Endodermal cell (in vitro differentiated cells): Measurements from ENCODE around the gene GPC6. TPM values are rescaled to one million over a fixed set of nuclear protein-coding genes. Genes with fewer than 3 reads are reported as not detected.

Experiments used
- DNase-seq: peaks from one replicate; pipeline ENCODE4 v3.0.0-alpha.2; 2017
- H3K27ac ChIP-seq: 2 replicates; pipeline ENCODE4 v1.5.1; 2013; ENCODE audit warnings: mild to moderate bottlenecking, low read depth, low read length, moderate library complexity
- H3K27me3 ChIP-seq: 2 replicates; pipeline ENCODE4 v1.6.1; 2013; ENCODE audit warnings: mild to moderate bottlenecking, low read length, moderate library complexity; ENCODE audit not compliant: insufficient read depth, control insufficient read depth, poor library complexity, severe bottlenecking
- H3K36me3 ChIP-seq: 2 replicates; pipeline ENCODE4 v1.7.0; 2013; ENCODE audit warnings: mild to moderate bottlenecking, low read length, moderate library complexity; ENCODE audit not compliant: control insufficient read depth, insufficient read depth
- H3K4me1 ChIP-seq: one replicate; pipeline ENCODE4 v1.7.0; 2013; ENCODE audit warnings: low read length; ENCODE audit not compliant: control insufficient read depth, insufficient read depth
- H3K4me3 ChIP-seq: 2 replicates; pipeline ENCODE4 v1.5.1; 2013; ENCODE audit warnings: mild to moderate bottlenecking, low read length, moderate library complexity
- H3K9ac ChIP-seq: 2 replicates; pipeline ENCODE4 v1.6.1; 2013; ENCODE audit warnings: mild to moderate bottlenecking, low read length, moderate library complexity; ENCODE audit not compliant: poor library complexity, severe bottlenecking; ENCODE audit errors: extremely low read depth
- H3K9me3 ChIP-seq: 2 replicates; pipeline ENCODE4 v1.6.1; 2013; ENCODE audit warnings: mild to moderate bottlenecking, low read length, moderate library complexity; ENCODE audit not compliant: control insufficient read depth
- H3K27ac Mint-ChIP-seq: 2 replicates; pipeline ENCODE4 v1.8.0; 2020; ENCODE audit warnings: mixed read lengths
- H3K27me3 Mint-ChIP-seq: 2 replicates; pipeline ENCODE4 v1.8.0; 2021; ENCODE audit warnings: mild to moderate bottlenecking, mixed read lengths; ENCODE audit not compliant: insufficient read depth
- H3K36me3 Mint-ChIP-seq: 2 replicates; pipeline ENCODE4 v1.8.0; 2020; ENCODE audit warnings: low read depth, mixed read lengths
- H3K4me1 Mint-ChIP-seq: 2 replicates; pipeline ENCODE4 v1.8.0; 2020; ENCODE audit warnings: mixed read lengths
- H3K4me3 Mint-ChIP-seq: 2 replicates; pipeline ENCODE4 v1.8.0; 2020; ENCODE audit warnings: mild to moderate bottlenecking, moderate library complexity, mixed read lengths
- H3K9me3 Mint-ChIP-seq: 2 replicates; pipeline ENCODE4 v1.8.0; 2020; ENCODE audit warnings: mild to moderate bottlenecking, mixed read lengths
- CTCF ChIP-seq: fragments of 200-600 bp; sonication (generic); conservative IDR thresholded peaks from 2 replicates; pipeline ENCODE4 v1.5.0; 2021; ENCODE audit warnings: antibody characterized with exemption, mild to moderate bottlenecking
- WGBS, 2 experiments: methylation state at CpG; one replicate each; pipeline versions ENCODE4 v1.1.5 to v1.1.7; 2013; ENCODE audit warnings: missing lambda C conversion rate in 2 of 2, mixed read lengths in 1 of 2; ENCODE audit not compliant: insufficient coverage in 1 of 2, insufficient read length in 1 of 2; 5-methylcytosine and 5-hydroxymethylcytosine counted together
- total RNA-seq, 2 donors: library from RNA; stranded (reverse); fragmentation: NEBNext Ultra II Directional in 1 of 2; extraction: Animal tissue kit (Norgen Biotek cat#: 25700) in 1 of 2; gene quantifications; 2 replicates in 1 of 2; 3 replicates in 1 of 2; pipeline ENCODE4 v1.2.1, GENCODE V29; 2021

GPC6 gene
- total RNA-seq, 2 donors from 2014 or later: 69.6 to 80.4 TPM

GRCh38 chr13:93963266-93964145 lies 736.9 kb downstream of the GPC6 start:
- H3K27ac ChIP-seq: no peak overlapping the region
- Mint-ChIP-seq H3K36me3 (no peaks in the 10 kb centered on the region), H3K27ac (peak overlapping the region; percentile 1), H3K4me1 (peaks cover 35% of the 10 kb centered on the region), H3K4me3 (no peak overlapping the region), H3K9me3 (no peaks in the 10 kb centered on the region), H3K27me3 (no peaks in the 10 kb centered on the region)
- no peaks in the 10 kb centered on the region for H3K9me3 ChIP-seq
- no peak for TF ChIP-seq CTCF
- 69 to 78% methylated on average over 4 to 6 of the region's 6 CpGs for WGBS, 2 experiments
- H3K36me3 ChIP-seq: no peaks in the 10 kb centered on the region
- H3K4me3 ChIP-seq: no peak overlapping the region
- DNase-seq: no peak
- peaks cover 7% of the 10 kb centered on the region for H3K4me1 ChIP-seq
- H3K9ac ChIP-seq: no peak overlapping the region
- H3K27me3 ChIP-seq: no peaks in the 10 kb centered on the region

- no peak for DNase-seq
- TF ChIP-seq CTCF: no peak
- no peaks in the 10 kb centered on the region for H3K36me3 ChIP-seq
- 78% methylated on average over 2 of the region's 2 CpGs; no CpG with 5 or more reads in 1 of the 2 experiments for WGBS, 2 experiments
- Mint-ChIP-seq H3K36me3 (no peaks in the 10 kb centered on the region), H3K27me3 (no peaks in the 10 kb centered on the region), H3K4me1 (peaks cover 35% of the 10 kb centered on the region), H3K27ac (no peak overlapping the region), H3K9me3 (no peaks in the 10 kb centered on the region), H3K4me3 (no peak overlapping the region)
- peaks cover 7% of the 10 kb centered on the region for H3K4me1 ChIP-seq
- no peak overlapping the region for H3K27ac ChIP-seq
- H3K9me3 ChIP-seq: no peaks in the 10 kb centered on the region
- H3K4me3 ChIP-seq: no peak overlapping the region
- no peak overlapping the region for H3K9ac ChIP-seq
- no peaks in the 10 kb centered on the region for H3K27me3 ChIP-seq
Observed at GRCh38 chr13:93964146-93964512, 737.5 kb downstream of the GPC6 start.

- TF ChIP-seq CTCF: no peak
- H3K4me3 Mint-ChIP-seq: no peak overlapping the region
- Histone ChIP-seq H3K4me1 (peaks cover 10% of the 10 kb centered on the region), H3K36me3 (no peaks in the 10 kb centered on the region), H3K9me3 (no peaks in the 10 kb centered on the region), H3K27me3 (no peaks in the 10 kb centered on the region), H3K27ac (no peak overlapping the region), H3K9ac (no peak overlapping the region), H3K4me3 (no peak overlapping the region)
- H3K4me1 Mint-ChIP-seq: peaks cover 35% of the 10 kb centered on the region
- H3K27ac Mint-ChIP-seq: no peak overlapping the region
- 83 to 93% methylated on average over 1 to 3 of the region's 3 CpGs for WGBS, 2 experiments
- no peak for DNase-seq
- H3K9me3 Mint-ChIP-seq: no peaks in the 10 kb centered on the region
- no peaks in the 10 kb centered on the region for H3K27me3 Mint-ChIP-seq
- H3K36me3 Mint-ChIP-seq: no peaks in the 10 kb centered on the region
Observed at GRCh38 chr13:93965587-93965986, 739.0 kb downstream of the GPC6 start.
